PC-9 (cell line): ENCODE measurements around the gene CIAO3. TPM values are rescaled to one million over a fixed set of nuclear protein-coding genes. Genes with fewer than 3 reads are reported as not detected.

ENCODE experiments used
- BruUV-seq: library from RNA; stranded (reverse); fragments of 400-500 nt; replicated peaks from 2 replicates; lab custom pipeline; 2021; lab: Mats Ljungman, UMichigan
- CTCF ChIA-PET: fragments of 300-600 bp; sonication (Branson Sonifier 250); formaldehyde crosslinking; loops from one replicate; lab custom pipeline; 2022; ENCODE audit warnings: antibody characterized with exemption; lab: Charles Lee
- POLR2A ChIA-PET: fragments of 300-600 bp; sonication (Branson Sonifier 250); formaldehyde crosslinking; loops from one replicate; lab custom pipeline; 2022; ENCODE audit warnings: antibody characterized with exemption; ENCODE audit not compliant: unreplicated experiment; lab: Charles Lee
- DNase-seq, 2 experiments: peaks; one replicate each; pipeline versions ENCODE4 v3.0.0 to v3.0.0-alpha.2; 2015 to 2022; ENCODE audit warnings: mixed read lengths in 1 of 2
- H2AFZ ChIP-seq: fragments of 200-600 bp; sonication (generic); 2 replicates; pipeline ENCODE4 v1.8.1; 2017; ENCODE audit warnings: antibody characterized with exemption
- H3F3A ChIP-seq: fragments of 200-600 bp; sonication (generic); 2 replicates; pipeline ENCODE4 v1.8.1; 2017; ENCODE audit warnings: antibody characterized with exemption, mild to moderate bottlenecking, low read depth; ENCODE audit not compliant: insufficient read depth
- H3K27ac ChIP-seq: fragments of 200-600 bp; sonication (generic); 2 replicates; pipeline ENCODE4 v1.6.1; 2016; ENCODE audit warnings: mixed run types
- H3K27me3 ChIP-seq: fragments of 200-600 bp; sonication (generic); 2 replicates; pipeline ENCODE4 v1.6.1; 2016; ENCODE audit warnings: low read depth, mixed run types; ENCODE audit not compliant: insufficient read depth
- H3K36me3 ChIP-seq: fragments of 200-600 bp; sonication (generic); 2 replicates; pipeline ENCODE4 v1.6.1; 2016; ENCODE audit warnings: low read depth, mixed run types
- H3K4me1 ChIP-seq: fragments of 200-600 bp; sonication (generic); replicated peaks from 2 replicates; pipeline ENCODE4 v1.6.1; 2016; ENCODE audit warnings: mixed run types; ENCODE audit not compliant: insufficient read depth
- H3K4me2 ChIP-seq: fragments of 200-600 bp; sonication (generic); 2 replicates; pipeline ENCODE4 v1.6.1; 2017; ENCODE audit warnings: mixed run types
- H3K4me3 ChIP-seq: fragments of 200-600 bp; sonication (generic); 2 replicates; pipeline ENCODE4 v1.6.1; 2016; ENCODE audit warnings: mixed run types
- H3K79me2 ChIP-seq: fragments of 200-600 bp; sonication (generic); 2 replicates; pipeline ENCODE4 v1.6.1; 2017; ENCODE audit warnings: low read depth, mixed run types
- H3K9me2 ChIP-seq: fragments of 200-600 bp; sonication (generic); 2 replicates; pipeline ENCODE4 v1.8.1; 2017; ENCODE audit warnings: mild to moderate bottlenecking; ENCODE audit not compliant: insufficient read depth
- H3K9me3 ChIP-seq: fragments of 200-600 bp; sonication (generic); 2 replicates; pipeline ENCODE4 v1.8.1; 2016; ENCODE audit warnings: low read depth; ENCODE audit not compliant: insufficient read depth
- H4K20me1 ChIP-seq: fragments of 200-600 bp; sonication (generic); 2 replicates; pipeline ENCODE4 v1.8.1; 2017; ENCODE audit not compliant: insufficient read depth
- CTCF ChIP-seq: fragments of 200-600 bp; sonication (generic); conservative IDR thresholded peaks from 2 replicates; pipeline ENCODE4 v1.6.1; 2017; ENCODE audit warnings: mixed run types, antibody characterized with exemption, mild to moderate bottlenecking, moderate library complexity
- EZH2 ChIP-seq: fragments of 200-600 bp; sonication (generic); IDR thresholded peaks from 2 replicates; pipeline ENCODE4 v1.8.0; 2017; ENCODE audit warnings: antibody characterized with exemption, low read depth
- intact Hi-C: fragments of 100-400 bp; cut with micrococcal nuclease; formaldehyde crosslinking; loops from one replicate; pipeline ENCODE4 v1.10.0; 2022; ENCODE audit not compliant: unreplicated experiment
- total RNA-seq: library from RNA; stranded (reverse); gene quantifications from 2 replicates; pipeline ENCODE4 v1.2.3, GENCODE V29; 2021

CIAO3 gene
- total RNA-seq, 1 experiment from 2014 or later: 44.2 TPM

GRCh38 chr16:785563-786535 lies 45.1 kb upstream of the CIAO3 start:
- BruUV-seq: no TSS peak
- Histone ChIP-seq H3F3A (peaks cover 10% of the 10 kb centered on the region; the same call in 1 of the 2 replicates), H3K36me3 (no peaks in the 10 kb centered on the region; the same call in 1 of the 2 replicates), H3K4me1 (peaks cover 16% of the 10 kb centered on the region), H3K4me2 (0 out of 2 replicates have a peak overlapping the region, but pooled peaks have one; percentile 92), H3K9me3 (no peaks in the 10 kb centered on the region), H2AFZ (no peak overlapping the region), H3K9me2 (no peaks in the 10 kb centered on the region), H4K20me1 (peaks cover 13% of the 10 kb centered on the region; the same call in 1 of the 2 replicates), H3K79me2 (peaks cover 28% of the 10 kb centered on the region), H3K4me3 (no peak overlapping the region), H3K27me3 (peaks cover 22% of the 10 kb centered on the region; the same call in 1 of the 2 replicates), H3K27ac (no peak overlapping the region)
- peak in 1 of 2 experiments; percentile 79 for DNase-seq
- intact Hi-C loops: loop anchor here (1.0 to 2.0 kb wide), 2 partner anchors 65 to 74 kb away; partner anchors contain the start of gene ANTKMT
- POLR2A ChIA-PET: interaction anchor here (0.5 to 1.6 kb wide), 5 partner anchors 19 to 1194 kb away, joined by 3 to 25 read pairs (median 13); partner anchors contain the start of gene CIAO3
- no peak for TF ChIP-seq EZH2
- peak; percentile 81 for TF ChIP-seq CTCF
- CTCF ChIA-PET: interaction anchor here (0.5 to 1.0 kb wide), 2 partner anchors 40 to 87 kb away, joined by 3 to 4 read pairs; no protein-coding TSS in a partner anchor

- no TSS peak for BruUV-seq
- no peak for DNase-seq
- intact Hi-C loops: loop anchor here (2.0 kb wide), 1 partner anchor 64 kb away; the partner anchor contains the start of gene ANTKMT
- H3K79me2 ChIP-seq: peaks cover 25% of the 10 kb centered on the region
- H3K9me2 ChIP-seq: no peaks in the 10 kb centered on the region
- H3K27ac ChIP-seq: no peak overlapping the region
- no peak overlapping the region for H3K4me3 ChIP-seq
- H2AFZ ChIP-seq: no peak overlapping the region
- CTCF ChIA-PET: interaction anchor here (0.6 to 1.1 kb wide), 3 partner anchors 23 to 72 kb away, joined by 3 to 17 read pairs (median 9); no protein-coding TSS in a partner anchor
- H3K4me1 ChIP-seq: peaks cover 14% of the 10 kb centered on the region
- POLR2A ChIA-PET: interaction anchor here (1.6 kb wide), 1 partner anchor 56 kb away, joined by 13 read pairs; no protein-coding TSS in a partner anchor
- H3F3A ChIP-seq: peaks cover 10% of the 10 kb centered on the region; the same call in 1 of the 2 replicates
- H3K4me2 ChIP-seq: no peak overlapping the region
- no peaks in the 10 kb centered on the region for H3K9me3 ChIP-seq
- TF ChIP-seq CTCF: no peak
- TF ChIP-seq EZH2: no peak
- H3K36me3 ChIP-seq: no peaks in the 10 kb centered on the region; the same call in 1 of the 2 replicates
- peaks cover 13% of the 10 kb centered on the region; the same call in 1 of the 2 replicates for H4K20me1 ChIP-seq
- H3K27me3 ChIP-seq: peaks cover 31% of the 10 kb centered on the region
These were observed 43.6 kb upstream of the CIAO3 start for GRCh38 chr16:784431-784830.
